ENCODE measurements around the gene SMTNL1.
A peak's percentile ranks its signal among the peaks of the same experiment; 100 is the strongest.

SMTNL1 gene, protein sequence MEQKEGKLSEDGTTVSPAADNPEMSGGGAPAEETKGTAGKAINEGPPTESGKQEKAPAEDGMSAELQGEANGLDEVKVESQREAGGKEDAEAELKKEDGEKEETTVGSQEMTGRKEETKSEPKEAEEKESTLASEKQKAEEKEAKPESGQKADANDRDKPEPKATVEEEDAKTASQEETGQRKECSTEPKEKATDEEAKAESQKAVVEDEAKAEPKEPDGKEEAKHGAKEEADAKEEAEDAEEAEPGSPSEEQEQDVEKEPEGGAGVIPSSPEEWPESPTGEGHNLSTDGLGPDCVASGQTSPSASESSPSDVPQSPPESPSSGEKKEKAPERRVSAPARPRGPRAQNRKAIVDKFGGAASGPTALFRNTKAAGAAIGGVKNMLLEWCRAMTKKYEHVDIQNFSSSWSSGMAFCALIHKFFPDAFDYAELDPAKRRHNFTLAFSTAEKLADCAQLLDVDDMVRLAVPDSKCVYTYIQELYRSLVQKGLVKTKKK

DNA sequence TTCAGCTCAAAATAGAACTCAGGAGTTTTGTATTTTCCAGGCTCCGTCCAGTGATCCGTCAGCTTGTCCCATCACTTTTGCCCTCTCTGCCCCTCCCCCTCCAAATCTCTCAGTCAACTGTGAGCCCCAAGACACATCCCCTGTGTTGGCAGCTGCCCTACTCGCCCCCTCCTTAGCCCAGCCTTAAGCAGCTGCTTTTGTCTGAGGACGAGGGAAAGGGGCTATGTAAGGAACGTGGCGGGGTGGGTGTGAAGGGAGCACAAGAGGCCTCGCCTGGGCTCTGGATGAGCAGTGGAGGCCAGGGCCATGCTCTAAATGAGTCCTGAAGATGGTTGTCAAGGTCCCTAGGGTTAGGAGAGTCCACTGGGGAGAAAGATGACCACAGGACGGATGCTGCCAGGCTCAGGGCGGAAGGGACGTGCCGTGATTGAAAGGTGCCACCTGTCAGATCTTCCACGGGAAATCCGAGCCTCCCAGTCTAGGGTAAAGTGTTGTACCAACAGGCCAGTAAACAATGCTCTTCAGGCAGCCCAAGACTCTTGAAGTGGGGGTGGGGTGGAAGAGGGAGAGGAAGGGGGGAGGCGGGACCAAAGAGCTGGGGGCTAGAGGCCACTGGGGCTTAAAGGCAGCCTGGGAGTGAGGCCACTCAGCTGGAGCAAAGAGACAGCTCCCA lies at the start of gene SMTNL1:
Gene SMTNL1 (plus strand): TSS at position 649 of the 673 bp plus-strand sequence. CDS start 5,048 bp downstream, outside the sequence.
- DNase-seq, result no peak

DNA sequence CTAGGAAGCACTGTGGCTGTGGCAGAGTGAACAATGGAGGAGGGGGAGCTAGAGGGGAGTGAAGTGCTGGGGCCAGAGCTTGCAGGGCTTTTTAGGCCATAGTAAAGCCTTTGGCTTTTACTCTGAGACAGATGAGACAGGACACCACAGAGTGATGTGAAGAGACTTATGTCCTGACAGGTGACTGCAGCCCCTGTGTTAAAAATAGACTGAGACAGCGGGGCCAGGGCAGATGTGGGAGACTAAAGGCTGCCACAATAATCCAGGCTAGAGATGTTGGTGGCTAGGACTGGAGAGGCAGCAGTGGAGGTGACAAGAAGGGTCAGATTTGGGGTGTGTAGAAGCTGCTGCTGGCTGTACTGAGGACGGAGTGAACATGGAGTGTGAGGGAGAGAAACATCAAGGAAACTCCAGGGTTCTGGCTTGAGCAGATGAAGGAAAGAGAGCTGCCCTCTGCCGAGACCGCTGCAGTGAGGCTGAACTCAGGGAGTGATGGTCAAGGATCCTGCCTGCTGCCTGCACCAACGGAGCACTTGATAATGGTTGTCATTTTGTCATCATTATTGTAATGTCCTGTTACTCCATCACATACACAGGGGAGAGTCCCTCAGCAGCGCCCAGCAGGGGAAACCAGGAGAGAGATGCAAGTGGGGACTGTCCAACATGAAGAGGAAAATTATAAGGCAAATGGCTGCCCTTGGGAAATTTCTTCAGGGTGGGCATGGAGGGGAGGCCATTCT lies 49.3 kb upstream of the SMTNL1 start:
- DNase-seq, result no peak

DNA sequence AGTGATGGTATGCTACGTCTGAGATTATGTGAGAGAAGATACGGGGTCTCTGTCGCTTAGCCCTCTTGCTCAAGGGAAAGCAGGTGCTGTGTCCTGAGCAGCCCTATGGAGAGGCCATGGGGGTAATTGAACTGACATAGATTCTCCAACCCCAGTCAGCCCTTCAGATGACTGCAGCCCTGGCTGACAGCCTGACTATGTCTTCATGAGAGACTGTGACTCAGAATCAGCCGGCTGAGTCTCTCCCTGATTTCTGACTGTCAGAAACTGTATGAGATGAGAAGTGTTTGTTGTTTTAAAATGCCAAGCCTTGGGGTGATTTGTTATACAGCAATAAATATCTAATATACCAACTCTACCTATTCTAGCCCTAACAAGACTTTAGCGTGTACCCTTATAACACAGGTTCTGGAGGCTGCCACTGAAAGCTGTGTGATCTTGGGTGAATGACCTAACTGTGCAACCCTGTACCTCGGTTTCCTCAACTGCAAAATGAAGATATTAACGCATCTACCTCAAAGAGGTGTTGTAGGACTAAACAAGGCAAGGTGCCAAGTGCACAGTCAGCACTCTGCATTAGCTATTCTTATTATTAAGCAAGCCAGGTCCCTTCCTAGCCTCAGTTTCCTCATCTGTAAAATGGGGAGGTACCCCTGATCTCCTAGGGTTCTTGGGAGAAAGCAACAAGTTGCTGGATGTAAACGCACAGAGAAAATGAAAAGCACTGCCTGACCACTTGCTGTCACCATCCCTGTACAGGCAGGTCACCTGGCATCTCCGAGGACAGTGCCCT lies 46.7 kb upstream of the SMTNL1 start:
- no peak for DNase-seq

DNA sequence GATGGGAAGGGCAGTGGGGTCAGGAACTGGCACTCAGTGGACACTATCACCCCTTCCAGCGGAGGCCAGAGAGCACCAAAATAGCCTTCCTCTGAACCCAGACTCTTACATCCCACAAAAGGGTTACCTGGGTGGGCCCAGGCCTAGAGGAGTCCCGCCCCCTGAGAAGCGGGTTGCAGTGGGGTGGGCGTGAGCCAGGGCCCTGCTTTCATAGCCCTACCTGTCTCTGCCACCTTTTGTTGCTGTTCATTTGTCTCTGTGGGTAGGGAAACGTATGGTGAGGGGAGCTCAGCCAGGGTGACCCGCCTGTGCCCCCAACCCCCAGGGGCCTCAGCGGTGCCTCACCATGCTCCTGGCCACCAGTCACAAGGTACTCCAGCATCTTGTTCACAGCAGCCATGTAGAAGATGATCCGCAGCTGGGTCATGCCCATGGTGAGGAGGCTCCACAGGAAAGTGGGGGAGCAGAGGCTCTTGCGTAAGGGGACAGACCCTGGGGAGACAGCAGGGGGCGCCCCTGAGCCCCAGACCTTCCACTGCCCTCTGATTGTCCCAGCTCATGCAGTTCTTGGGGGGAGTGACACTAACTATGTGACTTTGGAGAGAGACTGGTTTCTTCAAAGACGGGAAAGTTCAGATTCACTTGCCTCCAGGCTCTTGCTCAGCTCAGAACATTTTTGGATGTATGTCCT lies 45.9 kb upstream of the SMTNL1 start:
- peak; percentile 82 for DNase-seq

DNA sequence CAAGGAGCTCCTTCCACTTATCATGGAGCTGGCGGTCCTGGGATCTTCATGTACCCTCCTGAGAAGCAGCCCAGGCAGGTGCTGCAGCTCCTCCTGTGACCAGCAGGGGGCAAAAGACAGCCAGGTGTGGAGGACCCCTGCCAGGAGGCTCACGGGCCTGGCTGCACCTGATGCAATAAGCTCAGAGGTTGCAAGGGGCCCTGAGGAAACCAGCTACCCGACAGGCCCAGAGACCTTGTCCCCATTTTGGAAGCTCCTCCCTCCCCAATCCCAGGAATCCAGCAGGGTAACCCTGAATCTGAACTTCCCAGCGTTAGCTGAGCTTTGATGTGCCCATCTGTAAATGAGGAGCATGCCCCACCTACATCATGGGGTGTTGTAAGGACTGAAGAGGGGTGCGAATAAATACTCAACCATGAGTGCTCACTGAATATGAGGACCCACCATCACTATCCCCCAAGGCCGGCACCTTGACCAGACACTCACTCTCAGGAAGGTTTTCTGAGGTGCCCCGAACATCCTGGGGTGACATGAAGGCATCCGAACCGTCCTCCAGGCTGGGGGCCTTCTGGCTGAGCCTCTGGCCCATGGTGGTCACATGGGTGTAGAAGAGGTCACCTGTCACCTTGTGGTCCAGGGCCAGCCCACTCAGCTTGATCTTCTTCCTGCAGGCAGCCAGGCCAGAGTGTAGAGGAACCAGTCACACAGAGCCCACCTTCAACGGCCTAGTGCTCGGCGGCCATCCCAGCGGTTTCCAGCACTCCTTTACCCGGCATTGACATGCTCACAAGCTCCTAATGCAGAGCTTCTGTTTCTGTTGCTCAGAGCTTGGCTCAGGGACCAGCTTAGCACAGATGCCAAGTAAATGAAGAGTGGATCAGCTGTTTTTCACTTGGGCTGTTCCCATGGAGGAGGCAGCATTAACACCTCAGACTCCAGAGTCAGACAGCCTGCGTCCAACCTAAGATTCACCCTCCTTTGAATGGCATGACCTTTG lies 43.6 kb upstream of the SMTNL1 start:
- peak; percentile 88 for DNase-seq

DNA sequence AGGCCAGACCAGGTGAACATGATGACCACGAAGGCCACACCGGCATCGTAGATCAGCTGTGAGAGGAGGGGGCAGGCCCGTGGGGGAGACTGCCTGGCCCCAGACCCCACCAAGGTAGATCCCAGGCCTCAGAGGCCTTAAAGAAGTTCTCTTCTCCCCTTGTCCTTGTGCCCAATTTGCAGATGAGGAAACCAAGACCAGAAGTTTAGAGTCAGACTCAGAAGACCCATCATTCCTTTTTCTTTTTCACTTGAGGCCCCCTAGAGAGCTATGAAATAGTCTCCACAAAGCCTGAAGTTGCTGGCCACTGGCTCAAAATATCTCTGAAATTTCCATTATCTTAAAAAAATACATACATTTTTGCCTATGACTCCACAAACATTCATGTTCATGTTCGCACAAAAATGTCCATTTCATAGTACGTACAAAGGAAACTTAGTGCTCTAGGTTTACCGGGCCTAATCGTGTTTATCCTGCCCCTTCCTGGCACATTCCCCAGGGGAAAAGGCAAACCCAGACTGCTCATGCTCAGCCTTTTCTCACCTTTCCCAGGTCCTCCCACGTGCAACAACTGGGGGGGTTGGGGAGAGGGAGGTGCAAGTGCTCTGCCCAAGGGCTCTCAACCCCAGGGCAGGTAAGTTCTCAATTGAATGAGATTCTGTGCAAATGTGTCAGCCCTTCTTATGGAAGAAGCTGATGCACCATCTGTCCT lies 41.1 kb upstream of the SMTNL1 start:
- DNase-seq, result no peak

DNA sequence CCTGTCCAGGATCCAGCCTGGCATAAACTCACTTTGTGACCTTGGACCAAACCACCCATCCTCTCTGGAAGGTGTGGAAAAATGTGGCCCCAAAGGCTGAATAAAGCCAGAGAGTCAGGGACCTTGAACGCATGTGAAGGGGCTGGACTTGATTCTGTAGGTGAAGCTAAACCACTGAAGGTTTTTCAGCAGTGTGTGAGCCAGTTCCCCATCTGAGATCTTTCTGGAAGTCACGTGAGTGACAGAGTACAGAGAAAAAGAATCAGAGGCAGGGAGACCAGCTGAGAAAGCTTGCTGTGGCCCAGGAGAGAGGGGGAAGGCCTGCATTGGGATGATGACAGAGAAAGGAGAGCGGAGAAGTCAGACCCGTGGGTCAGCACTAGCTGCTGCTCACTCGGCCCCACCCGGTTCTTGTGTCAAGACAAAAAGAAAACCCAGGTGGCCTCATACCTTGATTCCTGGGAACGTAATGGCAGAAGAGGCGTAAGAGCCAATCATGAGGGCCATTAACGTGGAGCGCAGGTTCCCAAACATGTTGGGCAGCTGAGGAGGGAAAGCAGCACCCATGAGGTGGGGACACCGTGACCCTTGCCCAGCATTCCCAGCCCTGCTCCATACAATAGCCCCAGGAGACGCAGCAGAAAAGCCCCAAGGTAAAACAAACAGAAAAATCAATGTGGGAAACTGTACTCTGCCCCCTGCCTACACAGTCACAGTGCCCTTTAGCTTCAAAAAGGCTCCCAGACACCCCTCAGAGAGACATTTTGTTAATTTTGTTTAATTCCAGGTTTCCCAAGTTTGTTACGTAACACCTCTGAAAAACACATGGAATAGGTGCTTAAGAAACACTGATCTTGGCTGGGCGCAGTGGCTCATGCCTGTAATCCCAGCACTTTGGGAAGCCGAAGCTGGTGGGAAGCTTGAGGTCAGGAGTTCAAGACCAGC lies 39.8 kb upstream of the SMTNL1 start:
- DNase-seq, result no peak

DNA sequence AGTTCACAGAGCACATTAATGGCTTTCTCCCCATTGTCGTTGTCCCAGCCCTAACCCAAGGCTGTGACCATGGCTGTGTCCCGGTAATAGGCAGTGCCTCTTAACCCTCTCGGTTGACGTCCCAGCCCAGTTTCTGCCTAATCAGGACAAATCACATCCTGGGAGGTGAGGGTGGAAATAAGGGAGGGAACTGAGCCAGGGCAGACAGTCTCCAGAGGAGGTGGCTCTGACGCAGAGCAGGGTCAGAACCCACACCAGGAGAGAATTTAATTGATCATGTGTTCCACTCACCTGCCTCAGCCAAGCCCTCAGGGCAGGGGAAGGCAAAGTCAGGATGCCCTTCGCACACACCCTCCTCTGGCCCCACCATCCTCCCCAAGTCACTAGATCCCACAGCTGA lies 38.9 kb upstream of the SMTNL1 start:
- no peak for DNase-seq

DNA sequence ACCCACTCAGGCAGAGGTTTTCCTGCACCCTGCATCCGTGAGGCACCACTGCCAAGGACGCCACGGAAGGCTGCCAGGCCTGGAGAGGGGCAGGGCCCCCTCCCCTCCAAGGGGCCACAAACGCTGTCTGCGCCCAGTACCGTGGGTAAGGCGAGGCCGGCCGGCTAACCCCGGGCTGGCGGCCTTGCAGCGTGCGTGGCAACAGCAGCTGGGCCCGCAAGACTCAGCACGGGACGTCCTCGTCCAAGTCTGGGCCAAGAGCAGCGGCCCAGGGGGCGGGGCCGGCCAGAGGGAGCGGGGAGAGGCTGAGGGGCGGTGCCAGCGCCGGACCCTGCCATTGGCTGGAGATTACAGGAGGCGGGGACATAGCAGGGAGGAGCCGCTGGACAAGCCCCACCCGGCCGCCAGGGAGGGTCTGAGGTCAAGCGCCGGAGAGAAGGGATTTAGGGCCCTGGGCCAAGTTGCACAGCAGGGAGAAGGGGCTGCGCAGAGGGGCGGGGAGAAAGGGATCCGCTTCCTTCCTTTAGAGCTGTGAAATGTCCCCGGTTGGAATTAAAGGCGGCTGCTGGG lies 37.9 kb upstream of the SMTNL1 start:
- DNase-seq, result peak; percentile 74

DNA sequence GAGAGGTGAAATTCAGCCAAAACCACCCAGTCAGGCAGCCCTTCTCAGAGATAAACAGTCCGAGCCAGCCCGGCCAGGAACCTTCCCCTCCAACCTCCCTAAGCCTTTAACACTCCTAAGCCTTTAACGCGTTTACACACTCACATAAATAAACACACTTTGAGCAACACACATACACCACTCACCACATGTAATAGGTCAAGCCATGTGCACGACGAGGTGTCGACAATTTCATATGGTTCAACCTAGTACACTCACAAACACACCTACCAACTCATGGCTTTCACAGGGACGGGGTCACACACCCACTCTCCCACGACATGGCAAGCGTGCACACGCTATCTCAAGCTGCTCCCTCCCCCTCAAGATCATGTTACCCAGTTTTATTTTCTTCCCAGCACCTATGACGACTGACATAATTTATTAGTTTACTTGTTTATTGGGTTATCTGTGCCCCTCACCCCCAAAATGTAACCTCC lies 37.4 kb upstream of the SMTNL1 start:
- no peak for DNase-seq

DNA sequence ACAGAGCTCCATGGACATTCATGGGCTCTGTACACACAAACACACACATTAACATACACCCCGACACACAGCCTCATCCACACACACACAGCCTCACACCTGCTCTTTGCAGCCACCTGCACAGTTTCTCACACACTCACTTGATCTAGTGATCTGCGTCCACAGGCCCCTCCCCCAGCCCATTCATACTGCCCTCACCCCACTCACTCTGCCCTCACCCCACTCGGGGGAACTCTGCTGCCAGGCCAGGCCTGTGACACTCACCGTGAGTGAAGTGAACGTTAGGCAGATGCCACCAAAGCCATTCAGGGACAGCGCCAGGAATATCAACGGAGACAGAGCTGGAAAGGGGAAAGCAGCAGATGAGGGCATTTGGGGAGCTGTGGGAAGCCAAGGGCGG lies 36.9 kb upstream of the SMTNL1 start:
- DNase-seq, result no peak

DNA sequence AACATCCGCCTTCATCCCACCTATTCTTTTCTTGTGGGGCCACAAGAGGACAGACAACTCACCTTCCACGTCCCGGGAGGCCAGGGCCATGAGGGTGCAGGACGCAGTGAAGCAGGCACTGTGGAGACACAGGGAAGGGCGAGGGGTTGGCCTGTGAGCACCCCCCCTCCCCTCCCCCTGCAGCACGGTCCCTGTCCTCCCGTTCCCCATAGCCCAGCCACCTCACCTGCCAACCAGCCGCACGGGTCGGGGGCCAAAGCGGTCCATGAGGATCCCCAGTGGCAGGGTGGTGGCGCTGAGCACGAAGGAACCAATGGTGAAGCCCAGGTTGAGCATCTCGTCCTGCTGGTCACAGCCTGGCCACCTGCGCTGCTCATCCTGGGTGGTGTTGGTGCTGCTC lies 36.5 kb upstream of the SMTNL1 start:
- DNase-seq, result no peak

DNA sequence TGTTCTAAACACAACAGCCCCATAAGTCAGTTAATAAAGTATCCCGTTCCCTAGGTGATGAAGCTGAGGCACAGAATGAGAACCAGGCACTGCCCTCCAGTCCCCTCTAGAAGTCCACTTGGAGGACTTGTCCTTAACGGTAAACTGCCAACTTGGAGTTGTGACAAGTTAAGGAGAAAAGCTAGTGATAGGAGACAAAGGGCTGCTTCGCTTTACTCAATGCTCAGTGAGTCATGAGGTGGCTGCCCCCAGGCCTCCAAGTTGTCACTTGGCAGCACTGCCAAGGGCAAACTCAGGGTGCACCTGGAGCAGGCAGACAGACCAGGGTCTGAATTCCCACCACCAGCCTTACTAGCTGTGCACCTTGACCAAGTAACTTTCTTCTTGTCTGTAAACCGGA lies 35.4 kb upstream of the SMTNL1 start:
- no peak for DNase-seq

DNA sequence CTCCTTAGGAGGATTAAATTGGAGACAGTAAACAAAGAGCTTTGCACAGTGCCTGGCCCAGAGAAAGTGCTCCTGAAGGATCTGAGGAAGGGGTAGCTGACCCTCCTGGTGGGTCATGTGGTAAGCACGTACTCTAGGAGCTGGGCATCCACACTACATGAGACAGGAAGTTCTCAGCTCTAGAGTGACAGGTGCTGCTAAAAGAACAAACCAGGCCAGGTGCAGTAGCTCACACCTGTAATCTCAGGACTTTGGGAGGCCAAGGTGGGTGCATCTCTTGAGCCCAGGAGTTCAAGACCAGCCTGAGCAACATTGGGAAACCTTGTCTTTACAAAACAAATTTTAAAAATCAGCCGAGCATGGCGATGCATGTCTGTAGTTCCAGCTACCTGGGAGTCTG lies 35.0 kb upstream of the SMTNL1 start:
- DNase-seq, result no peak

DNA sequence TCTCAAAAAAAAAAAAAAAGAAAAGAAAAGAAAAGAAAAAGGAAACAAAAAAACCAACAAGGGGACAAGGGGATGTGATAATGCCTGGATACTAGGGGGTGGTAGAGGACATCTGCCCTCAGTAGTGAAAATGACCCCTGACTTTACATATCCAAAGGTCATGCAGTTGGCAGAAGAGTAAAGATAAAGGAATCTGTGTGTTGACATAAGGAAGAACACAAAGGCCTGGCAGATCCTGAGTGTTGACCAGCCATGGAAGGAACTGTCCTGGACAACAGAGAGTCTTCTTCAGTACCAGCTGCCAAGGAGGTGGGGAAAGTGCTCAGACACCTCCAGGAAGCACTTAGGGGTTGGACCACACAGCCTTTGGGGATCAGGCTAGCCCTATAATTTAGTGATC lies 34.5 kb upstream of the SMTNL1 start:
- no peak for DNase-seq

DNA sequence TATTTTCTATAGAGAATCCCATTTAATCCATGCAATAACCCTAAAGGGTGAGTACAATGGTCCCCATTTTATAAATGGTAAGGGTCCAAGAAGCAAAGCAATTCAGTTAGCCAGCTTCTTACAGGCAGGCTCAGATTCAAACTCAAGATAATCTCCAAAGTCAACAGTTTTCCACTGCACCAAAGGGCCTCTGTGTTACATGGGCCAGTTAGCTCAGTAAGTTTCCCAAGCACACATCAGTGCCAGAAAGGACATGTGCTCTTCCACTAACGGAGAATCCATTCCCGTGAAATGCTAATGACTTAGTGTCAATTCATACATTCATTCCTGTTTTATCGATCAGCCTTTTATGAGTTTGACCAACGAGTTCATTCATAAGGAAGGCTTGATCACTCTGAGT lies 32.9 kb upstream of the SMTNL1 start:
- no peak for DNase-seq

DNA sequence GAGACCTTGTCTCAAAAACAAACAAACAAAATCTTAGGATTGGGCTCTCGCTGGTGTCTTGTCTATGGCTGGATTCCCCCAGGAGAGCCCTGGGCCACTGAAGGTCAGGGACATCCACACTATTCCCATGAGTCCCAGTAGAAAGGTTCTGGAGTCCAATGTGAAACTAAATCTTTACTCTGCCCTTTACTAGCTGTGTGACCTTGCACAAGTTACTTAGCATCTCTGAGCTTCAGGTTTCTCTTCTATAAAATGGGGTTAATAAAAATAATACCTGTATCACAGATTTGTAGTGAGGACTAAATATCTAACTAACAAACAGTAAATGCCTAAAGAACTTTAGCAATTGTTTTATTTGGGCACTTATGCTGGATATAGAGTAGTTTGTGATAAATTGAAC lies 30.9 kb upstream of the SMTNL1 start:
- DNase-seq, result no peak
